RCC 7860 (cell line): ENCODE data around the gene BCAT1.
"Not testable (repeated sequence)": the region's sequence is repeated elsewhere in the genome, so short reads cannot be mapped to it uniquely, and the experiment has no call there.

Experiments
- DNase-seq: peaks from one replicate; pipeline ENCODE4 v3.0.0-alpha.2; 2015; ENCODE audit warnings: low spot score
- FAIRE-seq: peaks from 2 replicates; lab custom pipeline; 2012; peaks lifted over from hg19 to GRCh38; lab: Jason Lieb, UNC

BCAT1 gene

DNA sequence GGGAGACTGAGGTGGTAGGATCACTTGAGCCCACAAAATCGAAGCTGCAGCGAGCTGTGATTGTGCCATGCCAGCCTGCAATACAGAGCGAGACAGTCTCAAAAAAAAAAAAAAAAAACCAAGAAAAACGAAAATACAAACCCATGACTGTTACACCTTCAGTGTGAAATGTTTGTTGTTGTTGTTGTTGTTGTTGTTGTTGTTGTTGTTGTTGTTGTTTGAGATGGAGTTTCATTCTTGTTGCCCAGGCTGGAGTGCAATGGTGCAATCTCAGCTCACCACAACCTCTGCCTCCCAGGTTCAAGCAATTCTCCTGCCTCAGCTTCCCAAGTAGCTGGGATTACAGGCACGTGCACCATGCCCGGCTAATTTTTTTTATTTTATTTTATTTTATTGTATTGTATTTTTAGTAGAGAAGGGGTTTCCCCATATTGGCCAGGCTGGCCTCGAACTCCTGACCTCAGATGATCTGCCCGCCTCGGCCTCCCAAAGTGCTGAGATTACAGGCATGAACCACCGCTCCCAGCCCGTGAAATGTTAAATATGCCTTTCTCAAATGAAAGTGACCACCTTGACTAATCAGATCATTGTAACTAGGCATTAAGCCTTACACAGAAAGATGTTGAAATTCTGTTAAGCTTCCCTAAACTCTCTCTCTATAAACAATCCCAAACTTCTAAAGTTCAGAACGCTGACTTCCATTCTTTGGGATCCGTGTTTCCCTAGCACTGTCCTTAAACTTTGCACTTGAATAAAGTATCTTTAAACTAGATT, 20.2 kb downstream of the BCAT1 start:
- DNase-seq, FAIRE-seq: not testable (repeated sequence)

DNA sequence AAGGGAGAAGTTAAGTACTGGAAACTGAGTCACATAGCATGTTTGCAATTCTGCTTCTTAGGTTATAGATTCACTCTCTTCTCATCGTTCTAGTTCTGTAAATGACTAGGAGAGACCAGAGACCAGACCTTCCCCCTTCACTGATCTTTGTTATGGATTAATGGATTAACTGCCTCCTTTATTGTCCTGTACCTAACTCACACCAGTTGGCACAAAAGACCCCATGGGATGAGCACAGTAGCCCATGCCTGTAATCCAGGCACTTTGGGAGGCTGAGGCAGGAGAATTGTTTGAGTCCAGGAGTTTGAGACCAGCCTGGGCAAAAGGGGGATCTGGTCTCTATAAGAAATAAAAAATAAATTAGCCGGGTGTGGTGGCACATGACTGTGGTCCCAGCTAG, 20.8 kb downstream of the BCAT1 start:
- DNase-seq (no peak), FAIRE-seq (no peak)

DNA sequence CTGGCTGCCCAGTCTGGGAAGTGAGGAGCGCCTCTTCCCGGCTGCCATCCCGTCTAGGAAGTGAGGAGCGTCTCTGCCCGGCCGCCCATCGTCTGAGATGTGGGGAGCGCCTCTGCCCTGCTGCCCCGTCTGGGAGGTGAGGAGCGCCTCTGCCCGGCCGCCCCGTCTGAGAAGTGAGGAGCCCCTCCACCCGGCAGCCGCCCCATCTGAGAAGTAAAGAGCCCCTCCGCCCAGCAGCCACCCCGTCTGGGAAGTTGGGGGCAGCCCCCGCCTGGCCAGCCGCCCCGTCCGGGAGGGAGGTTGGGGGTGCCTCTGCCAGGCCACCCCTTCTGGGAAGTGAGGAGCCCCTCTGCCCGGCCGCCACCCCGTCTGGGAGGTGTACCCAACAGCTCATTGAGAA, 22.8 kb downstream of the BCAT1 start:
- not testable (repeated sequence) for FAIRE-seq, DNase-seq

DNA sequence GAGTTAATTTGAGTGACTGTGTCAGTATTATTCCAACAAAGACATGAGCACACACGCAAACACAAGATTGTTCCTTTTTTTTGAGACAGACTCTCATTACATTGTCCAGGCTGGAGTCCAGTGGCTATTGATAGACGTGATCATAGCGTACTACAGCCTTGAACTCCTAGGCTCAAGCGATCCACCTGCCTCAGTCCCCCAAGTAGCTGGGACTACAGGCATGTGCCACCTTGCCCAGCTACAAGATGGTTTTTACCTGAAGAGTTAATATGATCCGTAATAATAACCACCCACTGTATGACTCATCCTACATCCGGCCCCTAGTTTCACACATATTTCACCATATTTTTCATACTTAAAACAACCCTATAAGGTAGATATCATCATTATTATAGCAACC, 26.8 kb downstream of the BCAT1 start:
- FAIRE-seq (no peak), DNase-seq (no peak)

DNA sequence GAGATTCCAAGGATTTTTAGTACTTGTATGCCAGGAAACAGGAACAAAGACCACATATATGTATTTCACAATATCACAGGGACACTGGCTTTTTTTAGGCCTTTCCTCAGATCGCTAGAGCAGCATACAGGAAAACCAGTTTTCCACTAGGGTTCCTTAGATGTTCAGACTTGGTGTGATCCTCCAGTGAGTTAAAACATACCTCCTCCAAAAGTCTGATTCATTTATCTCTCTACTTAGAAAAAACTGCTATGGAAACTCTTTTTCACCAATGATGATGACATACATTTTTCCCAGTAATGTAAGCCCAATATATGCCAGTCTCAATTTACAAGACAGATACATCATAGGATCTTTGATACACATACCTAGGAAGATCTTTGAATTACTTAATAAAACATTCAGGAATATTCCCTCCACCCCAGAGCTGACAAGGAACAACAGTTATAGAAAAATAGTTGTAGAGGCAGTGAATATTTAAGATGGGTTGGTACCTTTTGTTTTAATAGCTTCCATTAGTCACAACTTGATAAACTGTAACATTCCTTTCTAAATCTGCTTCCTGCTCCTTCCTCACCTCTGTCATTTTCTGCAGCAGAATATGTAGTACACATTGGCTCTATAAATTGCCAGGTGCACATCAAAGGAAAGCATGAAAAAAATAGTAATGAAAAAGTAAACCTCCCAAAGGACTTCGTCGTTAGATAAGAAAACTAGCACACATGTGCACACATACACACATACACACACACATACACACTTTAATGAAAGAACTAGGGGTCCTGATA, 27.5 kb downstream of the BCAT1 start:
- FAIRE-seq = no peak
- DNase-seq = no peak

- DNase-seq (no peak), FAIRE-seq (no peak)
These were observed 28.8 kb downstream of the BCAT1 start for GRCh38 chr12:24920141-24920540.

- no peak for FAIRE-seq
- no peak for DNase-seq
These were observed 29.4 kb downstream of the BCAT1 start for GRCh38 chr12:24919346-24920001.

- FAIRE-seq (no peak), DNase-seq (no peak)
These were observed 30.3 kb downstream of the BCAT1 start for GRCh38 chr12:24918596-24918995.

GRCh38 chr12:24915501-24915900, 33.4 kb downstream of the BCAT1 start:
- DNase-seq (no peak), FAIRE-seq (no peak)

- DNase-seq = no peak
- FAIRE-seq = no peak
These were observed 34.9 kb downstream of the BCAT1 start for GRCh38 chr12:24913953-24914352.

DNA sequence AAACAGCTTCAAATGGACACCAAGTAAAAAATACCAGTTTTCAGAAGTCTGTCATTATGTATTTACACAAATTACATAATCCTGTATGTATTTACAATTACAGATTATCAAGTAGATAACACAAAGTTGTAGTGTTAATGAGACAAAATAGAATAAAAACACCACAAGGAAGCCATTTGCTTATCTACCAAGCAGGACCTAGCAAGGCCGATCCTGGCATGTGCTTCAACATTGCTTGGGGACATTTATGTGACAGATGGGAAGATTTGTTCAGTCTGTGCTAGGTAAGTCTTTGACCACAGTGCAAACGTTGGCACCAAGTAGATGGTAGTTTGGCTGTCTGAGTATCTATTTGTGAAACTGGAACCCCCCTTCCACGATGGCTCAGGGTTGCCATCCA, 35.8 kb downstream of the BCAT1 start:
- DNase-seq = no peak
- FAIRE-seq = no peak

DNA sequence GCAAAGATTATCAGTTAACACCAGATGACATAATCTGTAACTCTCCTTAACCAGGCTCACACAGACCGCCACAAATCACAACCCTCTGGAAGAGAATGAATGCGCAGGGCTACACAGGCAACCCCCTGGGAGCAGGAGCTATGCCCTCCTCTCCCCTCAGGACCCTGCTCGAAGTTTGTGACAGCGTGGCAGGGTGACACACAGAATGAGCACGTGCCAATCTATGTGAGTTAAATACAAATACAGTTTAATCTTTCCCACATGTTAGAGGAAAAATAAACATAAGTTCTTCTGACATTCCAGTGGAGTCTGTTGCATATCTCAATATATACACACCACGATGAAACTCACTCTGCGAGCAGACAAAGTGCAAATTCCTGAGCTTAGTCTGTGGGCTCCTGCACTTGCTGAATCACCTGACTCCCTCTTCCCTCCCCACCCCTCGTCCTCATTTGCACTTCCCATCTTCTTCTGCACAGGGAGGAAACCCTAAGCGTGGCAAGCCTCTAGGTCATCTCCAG, 37.6 kb downstream of the BCAT1 start:
- peak; percentile 31 for DNase-seq
- no peak for FAIRE-seq

- FAIRE-seq, DNase-seq: not testable (repeated sequence)
These were observed 38.7 kb downstream of the BCAT1 start for GRCh38 chr12:24910192-24910591.

- DNase-seq = peak; percentile 79
These were observed 39.2 kb downstream of the BCAT1 start for GRCh38 chr12:24909667-24910066.

GRCh38 chr12:24907464-24907863, 41.4 kb downstream of the BCAT1 start:
- DNase-seq (no peak), FAIRE-seq (no peak)

More at GRCh38 chr12:24909667-24910066, 39.2 kb downstream of the BCAT1 start:
- peak; percentile 51 for FAIRE-seq

GRCh38 chr12:24906141-24906540, 42.8 kb downstream of the BCAT1 start:
- FAIRE-seq (no peak), DNase-seq (no peak)

DNA sequence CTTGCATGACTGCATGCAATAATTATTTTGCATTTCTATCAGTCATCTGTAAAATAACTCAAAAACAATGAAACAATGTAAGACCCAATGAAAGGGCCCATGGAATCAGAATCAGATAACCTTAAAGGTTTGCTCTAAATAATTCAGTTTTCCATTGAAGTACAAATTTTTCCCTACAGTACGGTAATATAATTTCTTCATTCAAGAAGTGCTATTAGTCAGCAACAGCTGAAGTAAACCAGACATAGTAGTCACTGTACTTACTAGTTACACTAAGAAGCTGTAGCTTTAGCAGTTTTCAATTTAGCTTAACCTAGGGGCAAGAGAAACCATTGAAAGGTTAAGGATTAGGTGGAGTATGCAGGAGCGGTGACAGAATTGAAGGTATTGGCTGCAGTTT, 43.5 kb downstream of the BCAT1 start:
- FAIRE-seq (no peak), DNase-seq (no peak)

GRCh38 chr12:24904871-24905270, 44.0 kb downstream of the BCAT1 start:
- DNase-seq = no peak
- no peak for FAIRE-seq

DNA sequence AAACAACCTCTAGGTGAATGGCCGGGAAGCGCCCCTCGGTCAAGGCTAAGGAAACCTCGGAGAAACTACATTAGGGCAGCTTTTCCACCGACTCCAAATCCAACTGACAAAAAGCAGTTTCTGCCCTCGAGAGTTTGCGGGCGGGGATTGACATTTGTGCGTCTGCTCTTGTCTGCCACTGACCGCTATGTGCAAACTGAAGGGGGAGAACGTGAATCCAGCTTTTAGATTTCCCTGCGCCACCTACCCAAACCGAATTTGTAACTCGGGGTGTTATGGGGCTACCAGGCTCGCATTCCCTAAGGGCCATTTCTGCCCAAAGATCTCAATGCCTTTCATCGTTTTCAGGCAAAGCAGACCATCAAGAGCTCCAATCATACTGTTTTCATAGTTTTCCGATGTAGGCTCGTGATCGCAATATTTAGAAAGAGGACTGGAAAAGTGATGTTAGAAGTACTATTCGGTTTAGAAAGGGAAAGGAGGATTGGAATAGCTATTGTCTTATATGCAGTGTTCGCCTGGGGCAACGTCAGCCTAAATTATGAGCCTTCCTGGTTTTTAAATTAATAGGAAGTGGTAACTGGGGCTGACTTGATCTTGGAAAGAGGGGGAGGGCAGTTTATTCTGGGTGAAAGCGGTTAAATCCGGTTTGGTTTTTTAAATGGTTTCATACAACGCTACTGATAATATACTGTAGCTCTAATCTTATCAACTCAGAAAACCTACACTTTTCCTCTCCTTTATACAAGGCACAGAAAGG, 45.4 kb downstream of the BCAT1 start:
- DNase-seq = no peak
- FAIRE-seq = no peak

GRCh38 chr12:24902511-24903328, 46.2 kb downstream of the BCAT1 start:
- no peak for FAIRE-seq
- no peak for DNase-seq
